ENCODE results near the gene TMUB1.
A peak's percentile ranks its signal among the peaks of the same experiment; 100 is the strongest.

Gene TMUB1

DNA sequence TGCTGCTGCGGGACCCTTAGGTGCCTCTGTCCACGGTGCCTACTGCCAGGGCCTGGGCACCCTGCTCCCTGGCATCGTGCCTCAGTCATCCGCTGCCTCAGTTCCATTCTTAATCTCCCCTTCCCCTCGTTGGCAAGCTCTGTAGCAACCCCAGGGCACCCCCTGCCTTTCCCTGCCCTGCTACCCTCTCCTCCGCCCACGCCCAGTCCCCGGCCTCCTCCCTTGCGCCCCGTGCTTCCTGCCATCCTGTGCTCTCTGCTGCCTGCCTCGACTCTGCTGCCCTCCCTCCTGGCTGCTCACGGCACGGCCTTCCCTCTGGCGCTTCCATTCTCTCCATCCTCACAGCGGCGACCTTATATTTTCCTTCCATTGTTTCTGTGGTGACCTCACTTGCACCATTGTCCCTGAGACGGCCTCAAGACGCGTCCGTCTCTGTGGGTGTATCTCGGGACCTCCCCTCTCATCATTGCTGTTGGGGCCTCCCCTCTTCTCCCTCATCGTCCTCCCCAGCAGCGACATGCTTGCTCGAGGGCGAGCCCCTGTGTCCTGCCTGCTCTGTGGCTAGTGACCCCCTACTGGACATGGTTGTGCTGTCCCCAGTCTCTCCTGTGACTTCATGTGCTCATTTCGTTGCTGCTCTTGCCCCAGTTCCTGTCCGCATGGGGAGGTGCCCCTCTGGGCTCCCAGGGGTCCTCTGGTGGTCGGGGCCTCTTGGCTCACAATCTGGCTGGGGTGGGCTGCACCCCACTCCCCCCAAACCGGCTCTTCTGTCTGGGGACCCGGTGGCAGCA lies 38.3 kb upstream of the TMUB1 start:
- no peak for DNase-seq (ENCODE audit: low read depth)

DNA sequence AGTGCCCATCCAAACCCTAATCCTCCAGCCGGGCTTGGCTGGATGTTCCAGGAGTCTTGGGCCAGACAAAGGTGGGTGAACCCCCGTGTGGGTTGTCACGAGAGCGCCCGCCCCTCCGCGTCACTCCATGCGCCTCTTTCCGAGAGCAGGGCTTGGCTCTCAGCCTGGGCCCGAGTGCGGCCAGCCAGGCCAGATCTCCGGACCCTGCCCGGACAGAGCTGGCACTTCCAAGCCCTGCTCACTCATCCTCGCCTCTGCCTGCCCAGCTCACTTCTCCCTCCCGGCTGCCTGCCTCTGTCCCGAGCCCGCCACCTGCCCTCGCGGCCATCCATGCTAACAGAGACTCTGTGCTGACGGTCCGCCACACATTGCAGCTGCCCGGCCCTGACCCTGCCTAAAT lies 37.6 kb upstream of the TMUB1 start:
- no peak for DNase-seq (ENCODE audit: low read depth)

- DNase-seq (ENCODE audit: low read depth), result no peak
Observed at GRCh38 chr7:151119902-151120301, 36.6 kb upstream of the TMUB1 start.

DNA sequence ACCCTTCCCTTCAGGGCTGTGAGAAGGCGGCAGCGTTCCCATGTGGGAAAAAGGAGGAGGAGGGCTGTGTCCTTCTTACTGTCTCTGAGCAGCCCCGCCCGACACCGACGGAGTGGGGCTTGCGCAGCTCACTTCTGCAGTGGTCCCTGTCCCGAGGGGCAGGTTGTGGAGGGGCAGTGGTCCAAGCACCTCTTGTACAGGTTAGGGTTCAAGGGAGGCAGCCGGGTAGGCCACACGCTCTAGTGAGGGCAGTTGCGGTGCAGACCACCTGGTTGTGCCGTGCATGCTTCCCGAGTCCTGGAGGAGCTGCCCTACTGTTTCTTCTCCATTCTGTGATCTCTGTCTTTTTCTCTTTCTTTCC lies 35.7 kb upstream of the TMUB1 start:
- DNase-seq (ENCODE audit: low read depth), result no peak

DNA sequence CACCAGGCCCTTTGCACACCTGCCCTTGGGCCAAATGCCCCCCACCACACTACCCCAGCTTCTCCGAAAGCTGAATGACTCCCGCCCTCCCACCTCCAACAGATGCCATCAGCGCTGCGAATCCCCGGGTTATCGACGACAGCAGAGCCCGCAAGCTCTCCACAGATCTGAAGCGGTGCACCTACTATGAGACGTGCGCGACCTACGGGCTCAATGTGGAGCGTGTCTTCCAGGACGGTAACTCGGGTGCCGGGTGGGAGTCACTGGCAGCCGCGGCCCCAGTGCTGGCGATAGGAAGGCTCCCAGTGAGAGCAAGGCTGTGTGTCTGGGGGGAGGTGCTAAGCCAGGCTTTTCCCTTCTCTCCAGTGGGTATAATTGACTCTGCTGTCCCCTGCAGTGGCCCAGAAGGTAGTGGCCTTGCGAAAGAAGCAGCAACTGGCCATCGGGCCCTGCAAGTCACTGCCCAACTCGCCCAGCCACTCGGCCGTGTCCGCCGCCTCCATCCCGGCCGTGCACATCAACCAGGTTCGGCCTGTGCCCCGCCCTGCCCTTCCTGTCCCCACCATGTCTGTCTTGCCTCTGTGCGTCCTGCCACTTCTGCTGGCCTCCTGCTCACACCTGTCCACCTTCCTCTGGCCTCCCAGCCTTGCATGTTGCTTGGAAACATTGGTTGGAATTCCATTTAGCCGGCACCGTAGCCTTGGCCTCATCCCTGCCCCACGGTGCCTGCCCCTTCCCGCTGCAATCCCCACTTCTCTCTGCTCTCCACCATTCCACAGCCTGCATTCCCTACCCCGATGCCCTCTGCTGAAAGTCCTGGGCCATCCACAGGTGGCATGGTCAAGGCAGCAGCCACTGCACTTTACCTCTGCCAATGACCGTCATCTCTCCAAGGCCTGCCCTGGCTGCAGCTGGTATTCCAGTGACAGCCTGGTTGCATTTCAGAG lies 35.1 kb upstream of the TMUB1 start:
- no peak for DNase-seq (ENCODE audit: low read depth)

- no peak for DNase-seq (ENCODE audit: low read depth)
Observed at GRCh38 chr7:151117565-151117964, 34.3 kb upstream of the TMUB1 start.

DNA sequence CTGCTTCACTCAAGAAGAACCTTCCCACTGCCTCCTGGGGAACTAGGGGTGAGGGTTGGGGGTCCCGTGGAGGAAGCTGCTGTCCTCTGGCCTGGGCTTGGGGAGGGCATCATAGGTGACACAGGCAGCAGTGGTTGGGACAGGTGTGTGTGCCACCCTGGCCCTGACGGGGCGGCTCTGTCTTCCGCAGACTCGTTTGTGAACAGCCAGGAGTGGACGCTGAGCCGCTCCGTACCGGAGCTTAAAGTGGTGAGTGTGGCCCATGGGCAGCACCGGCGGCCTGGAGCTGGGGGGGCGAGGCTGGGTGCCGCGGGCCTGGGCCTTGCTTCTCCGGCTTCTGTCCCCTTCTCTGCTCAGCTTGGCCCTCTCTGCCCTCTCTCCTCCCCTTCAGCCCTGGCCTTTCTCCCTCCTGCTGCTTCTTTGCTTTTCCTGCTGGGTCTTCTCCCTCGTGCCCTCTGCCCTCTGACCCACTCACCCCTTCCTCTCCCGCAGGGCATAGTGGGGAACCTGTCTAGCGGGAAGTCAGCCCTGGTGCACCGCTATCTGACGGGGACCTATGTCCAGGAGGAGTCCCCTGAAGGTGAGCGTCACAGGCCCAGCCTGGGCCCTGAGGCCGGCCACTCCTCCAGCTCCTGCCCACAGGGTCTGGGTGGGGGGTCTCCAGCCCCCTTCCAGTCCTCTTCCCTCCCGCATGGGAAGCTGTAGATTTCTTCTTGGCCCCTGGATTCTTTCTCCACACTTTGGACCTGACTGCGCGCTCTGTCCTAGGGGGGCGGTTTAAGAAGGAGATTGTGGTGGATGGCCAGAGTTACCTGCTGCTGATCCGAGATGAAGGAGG lies 33.5 kb upstream of the TMUB1 start:
- DNase-seq (ENCODE audit: low read depth), result no peak

GRCh38 chr7:151115836-151116418 lies 32.6 kb upstream of the TMUB1 start:
- no peak for DNase-seq (ENCODE audit: low read depth)

DNA sequence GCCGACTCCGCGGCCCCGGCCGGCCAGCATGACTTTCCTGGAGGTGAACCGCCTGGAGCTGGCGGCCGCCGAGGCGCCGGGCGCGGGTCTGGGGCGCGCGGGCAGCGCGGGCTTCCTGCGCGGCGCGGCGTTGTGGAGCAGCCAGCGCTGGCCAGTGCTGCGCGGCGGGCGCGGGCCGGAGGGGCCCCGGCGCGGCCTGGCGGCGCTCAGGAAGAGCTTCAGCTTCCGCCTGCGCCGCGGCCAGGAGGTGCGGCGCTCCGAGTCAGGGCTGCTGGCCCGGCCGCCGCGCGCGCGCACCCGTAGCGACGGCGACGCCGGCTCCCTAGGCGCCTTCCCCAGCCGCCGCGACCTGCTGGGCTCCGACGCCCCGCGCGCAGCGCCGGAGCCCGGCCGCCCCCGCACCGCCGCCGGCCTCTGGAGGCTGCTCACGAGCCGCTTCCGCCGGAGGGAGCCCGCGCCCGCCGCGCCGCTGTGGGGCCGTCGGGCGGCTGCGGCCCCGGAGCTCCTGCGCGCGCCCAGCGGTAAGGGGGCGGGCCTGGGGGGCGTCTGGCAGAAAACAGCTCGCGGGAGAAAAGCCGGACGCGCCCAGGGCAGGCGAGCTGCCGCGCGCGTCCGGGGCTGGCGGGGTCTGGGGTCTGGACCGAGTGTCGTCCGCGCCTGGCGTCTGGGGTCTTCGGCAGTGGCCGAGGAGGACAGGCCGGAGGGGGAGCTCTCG lies 32.0 kb upstream of the TMUB1 start:
- peak; percentile 20 for DNase-seq (ENCODE audit: low read depth)

GRCh38 chr7:151114151-151115090 lies 31.1 kb upstream of the TMUB1 start:
- no peak for DNase-seq (ENCODE audit: low read depth)

DNA sequence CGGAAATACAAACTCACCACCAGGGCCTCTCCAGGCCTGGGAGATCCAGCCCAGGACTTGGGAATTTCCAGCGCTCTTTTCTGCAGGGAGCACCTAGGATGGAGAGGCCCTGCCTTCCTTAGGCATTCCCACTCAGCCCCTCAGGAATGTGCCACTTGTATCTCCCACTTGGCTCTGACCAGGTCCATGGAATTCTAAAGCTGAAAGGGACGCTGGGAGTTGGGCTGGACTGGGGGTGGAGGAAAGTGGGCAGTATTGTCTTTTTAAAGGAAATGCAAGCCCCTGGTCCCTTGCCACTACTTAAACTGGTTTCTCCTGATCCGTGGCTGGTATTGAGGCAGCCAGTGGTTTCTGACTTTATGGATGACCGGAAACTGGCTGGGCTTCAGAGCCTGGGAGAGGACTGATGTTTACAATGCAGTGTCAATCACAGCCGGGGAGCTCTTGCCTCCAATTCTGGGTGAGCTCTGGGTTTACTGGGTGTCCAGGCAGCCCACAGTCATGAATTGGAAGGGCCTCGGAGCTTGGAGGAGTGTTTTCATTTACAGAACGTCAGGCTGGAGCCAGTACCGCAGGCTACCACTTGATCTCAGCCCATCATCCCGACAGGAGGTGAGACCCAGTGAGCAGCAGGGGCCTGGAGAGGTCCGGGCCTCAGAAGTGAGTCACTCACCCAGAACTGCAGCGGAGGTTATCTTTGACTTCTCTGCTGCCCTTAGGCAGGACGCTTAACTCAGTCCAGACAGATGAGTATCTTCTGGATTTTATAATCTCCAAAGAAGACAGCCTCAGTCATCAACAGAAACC lies 30.3 kb upstream of the TMUB1 start:
- DNase-seq (ENCODE audit: low read depth), result no peak

DNA sequence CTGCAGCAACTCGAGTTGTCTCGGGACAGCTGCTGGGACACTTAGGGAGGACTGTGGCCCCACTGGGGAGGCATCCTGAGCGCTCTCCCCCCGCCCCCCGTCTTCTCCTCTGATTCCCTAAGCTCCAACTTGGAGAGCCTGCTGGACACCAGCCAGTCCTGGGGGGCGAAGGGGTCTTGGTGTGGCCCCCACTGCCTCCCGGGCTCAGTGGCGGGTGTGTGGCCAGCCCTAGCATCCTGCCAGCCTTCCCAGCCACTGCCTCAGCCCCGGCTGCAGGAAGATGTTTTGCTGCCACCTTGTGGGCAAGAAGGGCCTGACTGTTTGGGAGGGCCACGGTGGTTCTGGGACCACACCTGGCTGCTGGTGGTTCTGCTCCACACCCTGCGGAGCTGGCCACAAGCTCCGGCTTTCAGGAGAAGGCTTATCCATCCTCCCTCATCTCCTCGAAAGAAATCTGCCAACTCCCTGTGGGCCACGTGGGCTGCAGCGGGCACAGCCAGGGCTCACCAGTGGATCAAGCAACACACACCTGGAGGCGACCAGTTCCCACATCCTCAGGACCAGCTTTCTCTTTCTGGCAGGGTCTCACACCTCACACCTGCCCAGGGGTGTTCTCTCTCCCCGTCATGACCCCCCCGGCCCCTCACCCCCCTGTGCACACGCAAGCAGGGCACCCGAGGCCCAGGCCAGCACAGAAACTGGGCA lies 27.8 kb upstream of the TMUB1 start:
- peak; percentile 61 for DNase-seq (ENCODE audit: low read depth)

DNA sequence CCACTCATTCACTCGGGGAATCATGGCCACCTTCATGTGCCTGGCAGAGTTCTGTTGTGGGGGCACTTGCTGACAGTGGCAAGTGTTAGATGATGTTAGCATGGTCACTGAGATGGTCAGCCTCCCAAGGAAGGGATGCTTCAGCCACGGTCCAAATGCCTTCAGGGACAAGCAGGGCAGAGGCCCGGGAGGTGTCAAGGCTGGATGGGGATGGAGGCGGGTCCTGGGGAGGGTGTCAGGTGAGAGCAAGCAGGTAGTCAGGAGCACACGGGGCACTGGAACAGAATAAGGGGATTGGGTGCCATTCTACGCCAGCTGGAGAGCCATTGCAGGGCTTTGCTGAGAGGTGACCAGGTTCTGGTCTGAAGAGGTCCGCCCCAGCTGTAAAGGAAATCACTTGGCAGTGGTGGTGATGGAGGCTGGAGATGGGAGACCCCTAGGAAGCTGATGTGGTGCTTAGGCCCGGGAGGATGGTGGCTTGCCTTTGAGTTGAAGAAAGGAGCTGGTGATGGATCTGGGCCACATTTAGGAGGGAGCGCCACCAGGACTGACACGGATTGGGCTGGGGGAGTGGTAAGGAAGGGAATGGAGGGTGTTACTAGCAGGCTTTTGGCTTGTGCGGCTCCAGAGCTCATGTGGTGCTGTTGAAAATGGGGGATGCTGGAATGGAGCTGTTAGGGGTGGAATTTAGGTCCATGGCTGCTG lies 27.1 kb upstream of the TMUB1 start:
- DNase-seq (ENCODE audit: low read depth), result no peak

DNA sequence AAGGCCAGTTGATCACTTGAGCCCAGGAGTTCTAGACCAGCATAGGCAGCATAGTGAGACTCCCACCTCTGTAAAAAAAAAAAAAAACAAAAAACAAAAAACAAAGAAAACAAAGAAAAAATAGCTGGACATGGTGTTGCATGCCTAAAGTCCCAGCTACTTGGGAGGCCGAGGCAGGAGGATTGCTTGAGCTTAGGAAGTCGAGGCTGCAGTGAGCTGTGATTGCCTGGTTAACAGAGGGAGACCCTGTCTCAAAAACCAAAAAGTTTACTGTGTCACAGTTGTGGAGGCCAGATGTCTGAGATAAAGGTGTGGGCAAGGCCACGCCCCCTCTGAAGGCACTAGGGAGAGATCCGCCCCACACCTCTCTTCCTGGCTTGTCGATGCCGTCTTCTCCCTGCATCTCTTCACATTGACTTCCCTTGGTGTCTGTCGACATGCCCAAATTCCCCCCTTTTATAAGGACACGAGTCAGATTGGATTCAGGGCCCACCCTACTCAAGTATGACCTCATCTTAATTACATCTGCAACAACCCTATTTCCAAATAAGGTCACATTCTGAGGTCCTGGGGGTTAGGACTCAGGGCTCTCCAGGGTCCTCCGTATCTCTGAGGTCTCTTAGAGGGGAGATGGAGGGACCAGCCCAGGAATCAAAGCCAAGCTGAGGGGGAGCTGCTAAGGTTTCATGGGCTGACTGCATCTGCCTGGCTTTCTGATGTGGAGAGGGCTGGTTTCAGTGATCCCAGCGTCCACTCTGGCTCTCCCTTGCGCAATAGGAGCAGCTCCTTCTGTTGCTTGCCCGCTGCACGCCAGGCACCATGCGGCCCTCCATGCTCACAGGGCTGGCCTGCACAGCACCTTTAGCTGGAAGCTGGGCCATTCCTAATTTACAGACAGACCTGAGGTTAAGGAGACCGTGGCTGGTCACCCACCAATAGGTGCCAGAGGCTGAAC lies 26.1 kb upstream of the TMUB1 start:
- no peak for DNase-seq (ENCODE audit: low read depth)

GRCh38 chr7:151107882-151108281 lies 24.6 kb upstream of the TMUB1 start:
- no peak for DNase-seq (ENCODE audit: low read depth)

- no peak for DNase-seq (ENCODE audit: low read depth)
Observed at GRCh38 chr7:151104411-151105235, 21.3 kb upstream of the TMUB1 start.
